ENCODE results near the gene DNAH14. TPM values are rescaled to one million over a fixed set of nuclear protein-coding genes. Genes with fewer than 3 reads are reported as not detected.

DNAH14 gene
- polyA plus RNA-seq, 2 of the 4 experiments (the other 2 are of a cell fraction): 15.9 to 35.8 TPM

DNA sequence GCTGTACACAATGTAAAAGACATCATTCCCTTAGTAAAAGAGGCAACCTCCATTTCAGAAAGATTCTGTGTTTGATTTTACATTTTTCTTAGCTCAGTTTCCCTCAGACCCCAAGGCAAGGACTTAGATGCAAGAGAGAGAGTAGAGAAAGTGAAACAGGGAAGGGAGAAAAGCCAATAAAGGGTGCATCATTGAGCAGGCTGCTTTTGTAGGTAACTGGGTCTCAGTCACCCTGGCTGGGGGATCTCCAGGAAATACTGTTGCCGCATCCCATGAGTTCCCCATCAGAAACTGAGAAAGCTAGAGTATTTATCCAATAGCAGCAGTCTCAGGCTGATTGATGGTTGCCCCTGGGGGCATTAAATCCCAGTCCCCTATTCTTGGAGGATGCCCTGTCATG is 23.1 kb upstream of the DNAH14 start:
- POLR2A ChIA-PET: no interaction called here
- no peak for TF ChIP-seq CHD4 (IDR thresholded peaks at IDR 0.05; ENCODE audit: borderline replicate concordance)
- TF ChIP-seq KDM5A (IDR thresholded peaks at IDR 0.05): no peak
- no peak for TF ChIP-seq BHLHE40 (IDR thresholded peaks at IDR 0.05; ENCODE audit: low read depth, low read length)
- TF ChIP-seq ZNF302 (CRISPR knock-in tag; IDR thresholded peaks at IDR 0.05): no peak
- TF ChIP-seq MAX (IDR thresholded peaks at IDR 0.05): no peak
- TF ChIP-seq POLR2A (IDR thresholded peaks at IDR 0.05; ENCODE audit: low read length): no peak
- no peak for TF ChIP-seq HOXB13 (CRISPR knock-in tag; IDR thresholded peaks at IDR 0.05; ENCODE audit: low read depth)
- TF ChIP-seq, protein P1, sequence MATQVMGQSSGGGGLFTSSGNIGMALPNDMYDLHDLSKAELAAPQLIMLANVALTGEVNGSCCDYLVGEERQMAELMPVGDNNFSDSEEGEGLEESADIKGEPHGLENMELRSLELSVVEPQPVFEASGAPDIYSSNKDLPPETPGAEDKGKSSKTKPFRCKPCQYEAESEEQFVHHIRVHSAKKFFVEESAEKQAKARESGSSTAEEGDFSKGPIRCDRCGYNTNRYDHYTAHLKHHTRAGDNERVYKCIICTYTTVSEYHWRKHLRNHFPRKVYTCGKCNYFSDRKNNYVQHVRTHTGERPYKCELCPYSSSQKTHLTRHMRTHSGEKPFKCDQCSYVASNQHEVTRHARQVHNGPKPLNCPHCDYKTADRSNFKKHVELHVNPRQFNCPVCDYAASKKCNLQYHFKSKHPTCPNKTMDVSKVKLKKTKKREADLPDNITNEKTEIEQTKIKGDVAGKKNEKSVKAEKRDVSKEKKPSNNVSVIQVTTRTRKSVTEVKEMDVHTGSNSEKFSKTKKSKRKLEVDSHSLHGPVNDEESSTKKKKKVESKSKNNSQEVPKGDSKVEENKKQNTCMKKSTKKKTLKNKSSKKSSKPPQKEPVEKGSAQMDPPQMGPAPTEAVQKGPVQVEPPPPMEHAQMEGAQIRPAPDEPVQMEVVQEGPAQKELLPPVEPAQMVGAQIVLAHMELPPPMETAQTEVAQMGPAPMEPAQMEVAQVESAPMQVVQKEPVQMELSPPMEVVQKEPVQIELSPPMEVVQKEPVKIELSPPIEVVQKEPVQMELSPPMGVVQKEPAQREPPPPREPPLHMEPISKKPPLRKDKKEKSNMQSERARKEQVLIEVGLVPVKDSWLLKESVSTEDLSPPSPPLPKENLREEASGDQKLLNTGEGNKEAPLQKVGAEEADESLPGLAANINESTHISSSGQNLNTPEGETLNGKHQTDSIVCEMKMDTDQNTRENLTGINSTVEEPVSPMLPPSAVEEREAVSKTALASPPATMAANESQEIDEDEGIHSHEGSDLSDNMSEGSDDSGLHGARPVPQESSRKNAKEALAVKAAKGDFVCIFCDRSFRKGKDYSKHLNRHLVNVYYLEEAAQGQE (IDR thresholded peaks at IDR 0.05): no peak
- TF ChIP-seq RARB (CRISPR knock-in tag; IDR thresholded peaks at IDR 0.05): no peak
- no peak for TF ChIP-seq MYC (IDR thresholded peaks at IDR 0.05; ENCODE audit: borderline replicate concordance, low read length)
- no peak for TF ChIP-seq KDM1A (IDR thresholded peaks at IDR 0.05; ENCODE audit: low read depth)
- TF ChIP-seq, protein P2, sequence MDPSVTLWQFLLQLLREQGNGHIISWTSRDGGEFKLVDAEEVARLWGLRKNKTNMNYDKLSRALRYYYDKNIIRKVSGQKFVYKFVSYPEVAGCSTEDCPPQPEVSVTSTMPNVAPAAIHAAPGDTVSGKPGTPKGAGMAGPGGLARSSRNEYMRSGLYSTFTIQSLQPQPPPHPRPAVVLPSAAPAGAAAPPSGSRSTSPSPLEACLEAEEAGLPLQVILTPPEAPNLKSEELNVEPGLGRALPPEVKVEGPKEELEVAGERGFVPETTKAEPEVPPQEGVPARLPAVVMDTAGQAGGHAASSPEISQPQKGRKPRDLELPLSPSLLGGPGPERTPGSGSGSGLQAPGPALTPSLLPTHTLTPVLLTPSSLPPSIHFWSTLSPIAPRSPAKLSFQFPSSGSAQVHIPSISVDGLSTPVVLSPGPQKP (IDR thresholded peaks at IDR 0.05; ENCODE audit: low read depth, low read length): no peak
- TF ChIP-seq RFX5 (IDR thresholded peaks at IDR 0.05): no peak
- no peak for TF ChIP-seq EHF (CRISPR knock-in tag; IDR thresholded peaks at IDR 0.05)
- TF ChIP-seq ATOH8 (CRISPR knock-in tag; IDR thresholded peaks at IDR 0.05; ENCODE audit: low read depth): no peak
- no peak for TF ChIP-seq FOSL2 (IDR thresholded peaks at IDR 0.05)
- TF ChIP-seq FOSL2 (CRISPR knock-in tag; IDR thresholded peaks at IDR 0.05): no peak
- CTCF ChIA-PET: interaction anchor here (0.7 to 1.2 kb wide), 4 partner anchors 11 to 392 kb away, joined by 3 to 4 read pairs (median 3); no protein-coding TSS in a partner anchor
- no peak for ATAC-seq
- no peak overlapping the region for H3K4me2 ChIP-seq
- 58% methylated on average over 1 of the region's 1 CpG for WGBS (ENCODE audit: missing lambda C conversion rate)
- no peaks in the 10 kb centered on the region for H3K4me1 ChIP-seq
- H3K4me3 ChIP-seq: no peak overlapping the region
- H3K27ac ChIP-seq: no peak overlapping the region
- no peak for DNase-seq (ENCODE audit: low read depth in 1 of 2, low spot score in 1 of 2)
- H3K9me3 ChIP-seq: peaks cover 12% of the 10 kb centered on the region
- FAIRE-seq: no peak

DNA sequence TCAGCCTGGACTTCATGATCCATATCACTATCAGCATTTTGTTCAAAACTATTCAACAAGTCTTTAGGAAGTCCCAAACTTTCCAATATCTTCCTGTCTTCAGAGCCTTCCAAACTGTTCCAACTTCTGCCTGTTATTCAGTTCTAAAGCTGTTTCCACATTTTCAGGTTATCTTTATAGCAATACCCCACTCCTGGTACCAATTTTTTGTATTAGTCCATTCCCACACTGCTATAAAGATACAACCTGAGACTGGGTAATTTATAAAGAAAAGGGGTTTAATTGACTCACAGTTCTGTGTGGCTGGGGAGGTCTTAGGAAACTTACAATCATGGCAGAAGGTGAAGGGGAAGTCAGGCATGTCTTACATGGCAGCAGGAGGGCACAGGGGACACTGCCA is 18.3 kb upstream of the DNAH14 start:
- Histone ChIP-seq H3K4me3 (no peak overlapping the region), H3K4me1 (no peaks in the 10 kb centered on the region), H3K27ac (no peak overlapping the region), H3K4me2 (no peak overlapping the region), H3K9me3 (peaks cover 14% of the 10 kb centered on the region)
- ATAC-seq (no peak), FAIRE-seq (no peak), DNase-seq (ENCODE audit: low read depth in 1 of 2, low spot score in 1 of 2) (no peak)
- ChIA-PET POLR2A (no interaction called here), CTCF (interaction anchor here (3.0 kb wide), 1 partner anchor 11 kb away, joined by 10 read pairs; no protein-coding TSS in a partner anchor)
- TF ChIP-seq PHF8 (IDR thresholded peaks at IDR 0.05; ENCODE audit: borderline replicate concordance, low read depth) (no peak), POLR2AphosphoS2 (conservative IDR thresholded peaks at IDR 0.05; ENCODE audit: low read length) (no peak), KDM1A (IDR thresholded peaks at IDR 0.05; ENCODE audit: low read depth) (no peak), CHD4 (IDR thresholded peaks at IDR 0.05; ENCODE audit: borderline replicate concordance) (no peak), POLR2A (IDR thresholded peaks at IDR 0.05; ENCODE audit: low read length) (no peak), EHF (CRISPR knock-in tag; IDR thresholded peaks at IDR 0.05) (no peak), HDAC2 (IDR thresholded peaks at IDR 0.05) (no peak), FOXS1 (CRISPR knock-in tag; IDR thresholded peaks at IDR 0.05) (no peak), MYC (IDR thresholded peaks at IDR 0.05; ENCODE audit: borderline replicate concordance, low read length) (no peak), MAFK (IDR thresholded peaks at IDR 0.05; ENCODE audit: partially characterized antibody) (no peak), NR3C1 (IDR thresholded peaks at IDR 0.05) (no peak), FOSB (CRISPR knock-in tag; IDR thresholded peaks at IDR 0.05) (no peak), ZC3H11A (IDR thresholded peaks at IDR 0.05) (no peak), EP300 (IDR thresholded peaks at IDR 0.05) (no peak), JUNB (IDR thresholded peaks at IDR 0.05) (no peak)
- TF ChIP-seq, protein P3, sequence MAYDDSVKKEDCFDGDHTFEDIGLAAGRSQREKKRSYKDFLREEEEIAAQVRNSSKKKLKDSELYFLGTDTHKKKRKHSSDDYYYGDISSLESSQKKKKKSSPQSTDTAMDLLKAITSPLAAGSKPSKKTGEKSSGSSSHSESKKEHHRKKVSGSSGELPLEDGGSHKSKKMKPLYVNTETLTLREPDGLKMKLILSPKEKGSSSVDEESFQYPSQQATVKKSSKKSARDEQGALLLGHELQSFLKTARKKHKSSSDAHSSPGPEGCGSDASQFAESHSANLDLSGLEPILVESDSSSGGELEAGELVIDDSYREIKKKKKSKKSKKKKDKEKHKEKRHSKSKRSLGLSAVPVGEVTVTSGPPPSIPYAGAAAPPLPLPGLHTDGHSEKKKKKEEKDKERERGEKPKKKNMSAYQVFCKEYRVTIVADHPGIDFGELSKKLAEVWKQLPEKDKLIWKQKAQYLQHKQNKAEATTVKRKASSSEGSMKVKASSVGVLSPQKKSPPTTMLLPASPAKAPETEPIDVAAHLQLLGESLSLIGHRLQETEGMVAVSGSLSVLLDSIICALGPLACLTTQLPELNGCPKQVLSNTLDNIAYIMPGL (CRISPR knock-in tag; IDR thresholded peaks at IDR 0.05; ENCODE audit: borderline replicate concordance): no peak
- TF ChIP-seq, protein P4, sequence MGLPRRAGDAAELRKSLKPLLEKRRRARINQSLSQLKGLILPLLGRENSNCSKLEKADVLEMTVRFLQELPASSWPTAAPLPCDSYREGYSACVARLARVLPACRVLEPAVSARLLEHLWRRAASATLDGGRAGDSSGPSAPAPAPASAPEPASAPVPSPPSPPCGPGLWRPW (IDR thresholded peaks at IDR 0.05): no peak
- TF ChIP-seq, protein P2 (IDR thresholded peaks at IDR 0.05; ENCODE audit: low read depth, low read length): no peak

Data from A549 (cell line).